ENCODE data around the gene PPP1R1B. TPM values are rescaled to one million over a fixed set of nuclear protein-coding genes. Genes with fewer than 3 reads are reported as not detected.

The PPP1R1B gene
- total RNA-seq (ENCODE audit: low replicate concordance), result 0.90 TPM in 1 of 2 replicates, not detected in the other

- Mint-ChIP-seq H3K27me3 (ENCODE audit: insufficient read depth, low read depth) (peaks cover 54% of the 10 kb centered on the region), H3K36me3 (no peaks in the 10 kb centered on the region), H3K4me1 (peaks cover 28% of the 10 kb centered on the region), H3K9me3 (no peaks in the 10 kb centered on the region), H3K27ac (no peak within 1 kb of the TSS), H3K4me3 (peak within 1 kb of the TSS; percentile 80)
- Histone ChIP-seq H3K36me3 (no peaks in the 10 kb centered on the region), H3K4me1 (peaks cover 28% of the 10 kb centered on the region), H3K79me2 (ENCODE audit: low read depth) (no peaks in the 10 kb centered on the region), H3K4me3 (peak within 1 kb of the TSS; percentile 67), H2AFZ (replicated peaks) (peak within 1 kb of the TSS; percentile 91), H3K9ac (no peak within 1 kb of the TSS), H3K9me3 (ENCODE audit: low read depth) (no peaks in the 10 kb centered on the region), H4K20me1 (ENCODE audit: low read depth) (peaks cover 13% of the 10 kb centered on the region), H3K4me2 (peak within 1 kb of the TSS; percentile 100), H3K27ac (no peak within 1 kb of the TSS), H3K27me3 (peaks cover 68% of the 10 kb centered on the region), H3F3A (ENCODE audit: low read depth) (peaks cover 27% of the 10 kb centered on the region)
- peak; percentile 52 for DNase-seq (ENCODE audit: low spot score)
- no peak for TF ChIP-seq CTCF (IDR thresholded peaks at IDR 0.05)
These were observed at the start of gene PPP1R1B for GRCh38 chr17:39626171-39627046. Gene PPP1R1B (plus strand): TSS chr17:39626952. CDS start chr17:39627393, 441 bp downstream.

GRCh38 chr17:39578272-39578671 is 48.5 kb upstream of the PPP1R1B start:
- Histone ChIP-seq H3K9me3 (ENCODE audit: low read depth) (no peaks in the 10 kb centered on the region), H3K36me3 (no peaks in the 10 kb centered on the region), H3K4me3 (no peak overlapping the region), H3K4me1 (peaks cover 29% of the 10 kb centered on the region), H3K79me2 (ENCODE audit: low read depth) (no peaks in the 10 kb centered on the region), H3K9ac (no peak overlapping the region), H3K4me2 (no peak overlapping the region), H2AFZ (replicated peaks) (no peak overlapping the region), H3K27ac (no peak overlapping the region), H4K20me1 (ENCODE audit: low read depth) (peaks cover 3% of the 10 kb centered on the region), H3F3A (ENCODE audit: low read depth) (peaks cover 34% of the 10 kb centered on the region), H3K27me3 (peaks cover 21% of the 10 kb centered on the region)
- no peaks in the 10 kb centered on the region for H3K36me3 Mint-ChIP-seq
- no peaks in the 10 kb centered on the region for H3K9me3 Mint-ChIP-seq
- no peak for DNase-seq (ENCODE audit: low spot score)
- peaks cover 22% of the 10 kb centered on the region for H3K27me3 Mint-ChIP-seq (ENCODE audit: insufficient read depth, low read depth)
- no peak overlapping the region for H3K4me3 Mint-ChIP-seq
- TF ChIP-seq EZH2phosphoT487 (IDR thresholded peaks at IDR 0.05) (no peak), EZH2 (IDR thresholded peaks at IDR 0.05) (no peak), CTCF (IDR thresholded peaks at IDR 0.05) (no peak)
- peaks cover 35% of the 10 kb centered on the region for H3K4me1 Mint-ChIP-seq
- H3K27ac Mint-ChIP-seq, result no peak overlapping the region

- Histone ChIP-seq H3K4me3 (peak overlapping the region; percentile 22), H3F3A (ENCODE audit: low read depth) (peaks cover 27% of the 10 kb centered on the region), H3K36me3 (no peaks in the 10 kb centered on the region), H3K79me2 (ENCODE audit: low read depth) (no peaks in the 10 kb centered on the region), H4K20me1 (ENCODE audit: low read depth) (peaks cover 3% of the 10 kb centered on the region), H3K27ac (no peak overlapping the region), H2AFZ (replicated peaks) (no peak overlapping the region), H3K9ac (no peak overlapping the region), H3K4me2 (peak overlapping the region; percentile 68), H3K4me1 (peaks cover 25% of the 10 kb centered on the region), H3K9me3 (ENCODE audit: low read depth) (no peaks in the 10 kb centered on the region), H3K27me3 (peaks cover 20% of the 10 kb centered on the region)
- peak; percentile 91 for DNase-seq (ENCODE audit: low spot score)
- peak overlapping the region; percentile 16 for H3K27ac Mint-ChIP-seq
- no peaks in the 10 kb centered on the region for H3K9me3 Mint-ChIP-seq
- H3K36me3 Mint-ChIP-seq, result no peaks in the 10 kb centered on the region
- H3K4me3 Mint-ChIP-seq, result peak overlapping the region; percentile 69
- H3K4me1 Mint-ChIP-seq, result peaks cover 30% of the 10 kb centered on the region
- H3K27me3 Mint-ChIP-seq (ENCODE audit: insufficient read depth, low read depth), result peaks cover 19% of the 10 kb centered on the region
- TF ChIP-seq EZH2 (IDR thresholded peaks at IDR 0.05) (no peak), EZH2phosphoT487 (IDR thresholded peaks at IDR 0.05) (no peak), CTCF (IDR thresholded peaks at IDR 0.05) (no peak)
These were observed 47.3 kb upstream of the PPP1R1B start for GRCh38 chr17:39579318-39580081.
